SIG-M5 (cell line): ENCODE results near the gene APOA4.
"Not testable (repeated sequence)": the region's sequence is repeated elsewhere in the genome, so short reads cannot be mapped to it uniquely, and the experiment has no call there.

ENCODE experiments used
- DNase-seq: peaks from one replicate; lab custom pipeline; 2025; lab: John Stamatoyannopoulos, UW

Gene APOA4

DNA sequence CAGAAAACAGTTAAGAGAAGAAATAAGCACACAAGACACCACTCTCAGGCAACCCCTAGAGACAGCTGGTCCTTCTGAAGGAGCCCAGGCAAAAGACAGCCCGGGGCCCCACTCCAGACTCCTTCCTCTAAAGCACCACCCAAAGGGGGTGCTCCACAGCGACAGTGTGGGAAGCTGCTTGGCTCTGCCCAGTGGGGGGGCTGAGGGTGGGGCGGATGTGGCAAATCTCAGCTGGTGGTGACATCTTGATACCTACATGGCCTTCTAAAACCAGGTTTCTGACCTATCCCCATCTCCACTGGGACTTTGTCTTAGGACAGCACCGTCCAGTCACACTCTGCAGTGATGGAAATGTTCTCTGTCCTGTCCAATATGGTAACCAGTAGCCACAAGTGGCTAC, 24.5 kb upstream of the APOA4 start:
- no peak for DNase-seq

DNA sequence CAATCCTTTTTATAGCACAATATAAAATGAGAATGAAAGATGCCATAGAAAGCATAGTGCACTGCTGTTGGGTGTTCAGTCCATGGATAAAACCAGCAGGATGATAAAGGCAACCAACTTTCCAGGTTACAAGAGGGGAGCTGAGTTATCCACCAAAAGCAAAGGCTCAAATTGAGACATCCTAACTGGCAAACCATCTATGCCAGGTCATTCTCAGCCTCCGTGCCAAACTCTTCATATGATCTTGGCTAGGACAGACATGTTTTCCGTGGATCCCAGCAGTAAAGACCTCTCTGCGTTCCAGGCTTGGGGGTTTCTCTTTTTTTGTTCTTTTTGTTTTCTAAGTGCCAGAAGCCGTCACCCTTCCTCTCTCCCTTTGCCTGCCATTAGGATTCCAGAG, 21.6 kb upstream of the APOA4 start:
- DNase-seq: no peak

GRCh38 chr11:116843661-116844060, 20.6 kb upstream of the APOA4 start:
- no peak for DNase-seq

DNA sequence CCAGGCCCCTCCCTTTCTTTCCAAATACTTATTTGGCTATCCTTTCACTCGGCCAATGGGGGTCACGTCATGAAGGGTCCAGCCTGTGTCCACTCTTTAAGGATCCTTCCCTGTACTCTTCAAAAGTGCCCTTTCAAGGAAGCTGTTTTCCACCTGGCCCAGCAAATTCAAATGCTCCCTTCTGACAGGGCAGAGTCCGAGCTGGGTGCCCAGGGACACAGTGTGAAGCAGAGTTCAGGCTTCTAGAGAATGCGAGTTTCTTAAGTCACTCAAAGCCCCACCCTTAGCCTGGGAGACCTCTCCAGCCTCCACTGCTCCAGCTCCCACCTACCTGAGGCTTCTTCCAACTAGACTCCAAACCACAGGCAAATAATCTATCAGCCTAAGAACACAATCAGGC, 19.8 kb upstream of the APOA4 start:
- DNase-seq: no peak

DNA sequence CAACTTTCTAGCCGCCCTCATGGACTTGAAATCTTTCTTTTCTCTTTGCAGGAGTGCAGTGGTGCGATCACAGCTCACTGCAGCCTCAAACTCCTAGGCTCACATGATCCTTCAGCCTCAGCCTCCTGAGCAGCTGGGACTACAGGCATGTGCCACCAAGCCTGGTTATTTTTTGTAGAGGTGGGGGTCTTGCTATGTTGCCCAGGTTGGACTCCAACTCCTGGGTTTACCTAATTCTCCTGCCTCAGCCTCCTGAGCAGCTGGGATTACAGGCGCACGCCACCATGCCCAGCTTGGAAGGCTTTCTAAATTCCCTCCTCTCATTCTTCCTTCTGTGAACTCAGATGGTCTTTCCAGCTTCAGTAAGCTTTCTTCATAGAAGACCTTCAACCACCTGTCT, 19.0 kb upstream of the APOA4 start:
- DNase-seq: no peak

DNA sequence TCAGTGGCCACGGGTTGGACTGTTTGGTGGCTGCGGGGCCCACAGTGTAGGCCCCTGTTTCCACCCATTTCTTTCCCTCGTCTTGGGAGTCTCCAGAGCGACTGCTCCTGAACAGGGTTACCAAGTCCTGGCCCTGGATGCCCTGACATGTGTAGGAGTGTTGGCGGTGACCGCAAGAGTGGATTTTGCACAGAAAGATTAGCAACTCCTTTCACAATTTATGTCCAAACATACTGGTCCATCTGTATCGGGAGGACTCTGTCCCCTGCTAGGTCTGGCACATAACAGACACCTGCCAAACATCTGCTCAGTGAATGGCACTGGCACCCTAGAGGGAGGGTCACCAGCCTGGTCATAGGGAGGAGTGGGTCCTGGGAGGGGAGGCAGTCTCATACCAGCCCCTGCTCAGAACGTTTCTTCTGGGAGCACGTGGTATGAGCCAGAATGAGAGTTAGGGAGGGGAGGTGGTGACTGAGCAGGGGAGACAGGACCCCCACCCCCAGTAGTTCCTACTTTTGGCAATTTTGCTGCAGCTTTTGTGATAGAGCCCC, 17.7 kb upstream of the APOA4 start:
- no peak for DNase-seq

DNA sequence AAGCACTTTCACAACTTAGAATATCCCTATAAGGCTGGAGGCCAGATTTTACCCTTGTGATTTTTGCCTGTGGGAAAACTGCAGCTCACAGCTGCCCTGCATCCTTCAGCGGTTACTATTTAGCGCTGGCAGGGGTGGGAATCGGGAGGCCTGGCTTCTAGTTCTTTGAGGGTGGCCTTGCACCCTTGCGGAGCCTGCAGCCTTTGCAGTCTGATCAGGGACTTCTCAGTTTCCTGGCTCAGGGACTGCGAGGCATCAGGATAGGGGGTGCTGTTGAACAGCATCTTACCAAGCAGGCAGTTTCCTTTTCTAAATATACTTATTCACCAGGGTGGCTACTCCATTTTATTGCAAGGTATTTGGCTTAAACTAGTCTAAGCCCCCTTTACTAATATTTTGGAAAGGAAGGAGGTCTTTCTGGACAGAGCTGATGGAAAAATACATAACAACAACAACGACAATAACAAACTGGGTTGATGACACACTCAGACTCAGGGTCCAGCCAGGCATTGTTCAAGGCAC, 17.2 kb upstream of the APOA4 start:
- no peak for DNase-seq

DNA sequence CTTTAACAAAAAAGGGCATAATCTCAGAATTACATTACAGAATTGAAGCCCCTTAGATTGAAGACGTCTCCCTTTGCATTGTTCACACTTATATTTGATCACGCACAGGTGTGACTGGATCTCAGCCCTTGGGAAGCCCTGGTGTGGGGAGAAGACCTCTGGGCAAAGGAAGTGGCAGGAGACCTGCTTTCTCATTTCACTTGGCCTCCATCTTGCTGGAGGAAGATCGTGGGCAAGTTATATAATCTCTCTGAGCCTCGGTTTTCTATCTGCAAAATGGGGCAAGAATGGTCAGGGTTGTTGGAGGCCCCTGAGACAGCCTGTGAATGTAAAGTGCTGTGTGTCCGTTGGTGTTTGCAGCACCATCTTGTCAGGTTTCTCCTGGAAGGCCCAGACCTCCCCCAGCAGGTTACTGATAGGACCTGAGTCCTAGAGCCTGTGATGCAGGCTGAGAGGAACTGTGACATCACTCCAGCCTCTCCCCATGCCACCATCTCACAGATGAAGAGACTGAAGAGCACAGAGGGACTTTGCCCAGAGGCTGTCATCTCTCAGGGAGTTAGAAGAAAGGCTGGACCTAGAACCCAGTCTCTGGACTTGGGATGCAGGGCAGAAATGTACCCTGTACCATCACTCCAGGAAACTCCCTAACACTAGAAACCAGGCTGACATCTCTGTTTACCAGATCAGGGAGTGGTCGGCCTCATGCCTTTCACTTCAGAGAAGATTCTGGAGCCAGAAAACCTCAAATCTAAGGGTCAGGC, 15.4 kb upstream of the APOA4 start:
- no peak for DNase-seq

DNA sequence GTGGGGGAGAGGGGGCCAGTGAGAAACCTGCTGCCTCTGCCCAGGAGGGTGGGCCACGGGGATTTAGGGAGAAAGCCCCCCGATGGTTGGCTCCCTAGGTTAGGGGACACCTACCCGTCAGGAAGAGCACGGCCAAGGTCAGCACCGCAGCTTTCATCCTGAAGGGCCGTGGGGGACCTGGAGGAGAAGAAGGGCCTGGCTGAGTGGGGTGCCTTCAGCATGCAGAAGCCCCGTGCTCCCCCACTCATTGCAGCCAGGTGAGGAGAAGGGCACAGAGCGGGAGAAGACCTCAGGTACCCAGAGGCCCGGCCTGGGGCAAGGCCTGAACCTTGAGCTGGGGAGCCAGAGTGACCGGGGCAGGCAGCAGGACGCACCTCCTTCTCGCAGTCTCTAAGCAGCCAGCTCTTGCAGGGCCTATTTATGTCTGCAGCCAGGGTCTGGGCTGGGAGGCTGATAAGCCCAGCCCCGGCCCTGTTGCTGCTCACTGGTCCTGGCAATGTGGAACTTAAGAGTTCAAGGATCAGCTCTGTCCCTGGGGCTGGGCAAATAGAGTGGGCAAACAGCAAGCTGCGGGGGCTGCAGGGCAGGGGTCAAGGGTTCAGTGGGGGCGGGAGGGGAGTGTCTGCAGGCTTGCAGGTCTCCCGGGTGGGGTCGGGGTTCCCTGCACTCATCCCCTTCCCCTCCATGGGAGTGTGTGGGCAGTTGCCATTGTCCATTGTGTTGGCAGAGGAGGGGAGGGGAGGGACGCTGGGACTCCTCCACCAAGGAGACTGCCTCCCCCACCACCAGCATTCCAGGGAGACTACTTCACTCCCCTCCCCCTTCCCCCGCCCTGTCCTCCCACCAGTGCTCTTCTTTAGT, 14.4 kb upstream of the APOA4 start, which contains the start of gene APOA1:
TSS of gene APOA1 (minus strand) at position 392 of the 861 bp plus-strand sequence. CDS start at position 157, 235 bp downstream.
- no peak for DNase-seq

GRCh38 chr11:116836632-116836991, 13.5 kb upstream of the APOA4 start:
- DNase-seq: no peak

DNA sequence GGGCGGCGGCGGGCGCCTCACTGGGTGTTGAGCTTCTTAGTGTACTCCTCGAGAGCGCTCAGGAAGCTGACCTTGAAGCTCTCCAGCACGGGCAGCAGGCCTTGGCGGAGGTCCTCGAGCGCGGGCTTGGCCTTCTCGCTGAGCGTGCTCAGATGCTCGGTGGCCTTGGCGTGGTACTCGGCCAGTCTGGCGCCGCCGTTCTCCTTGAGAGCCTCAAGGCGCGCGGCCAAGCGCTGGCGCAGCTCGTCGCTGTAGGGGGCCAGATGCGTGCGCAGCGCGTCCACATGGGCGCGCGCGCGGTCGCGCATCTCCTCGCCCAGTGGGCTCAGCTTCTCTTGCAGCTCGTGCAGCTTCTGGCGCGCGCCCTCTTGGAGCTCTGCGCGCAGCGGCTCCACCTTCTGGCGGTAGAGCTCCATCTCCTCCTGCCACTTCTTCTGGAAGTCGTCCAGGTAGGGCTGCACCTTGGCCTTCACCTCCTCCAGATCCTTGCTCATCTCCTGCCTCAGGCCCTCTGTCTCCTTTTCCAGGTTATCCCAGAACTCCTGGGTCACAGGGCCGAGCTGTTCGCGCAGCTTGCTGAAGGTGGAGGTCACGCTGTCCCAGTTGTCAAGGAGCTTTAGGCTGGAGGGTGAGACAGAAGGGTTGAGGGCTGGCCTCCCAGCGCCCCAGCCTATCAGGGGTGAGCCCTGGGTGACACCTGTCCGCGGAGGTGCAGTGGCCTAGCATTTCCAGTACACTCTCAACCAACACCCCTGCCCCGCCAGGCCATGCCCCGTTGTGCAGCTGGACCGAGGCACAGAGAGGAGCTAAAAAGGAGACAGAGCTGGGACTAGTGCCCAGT, 12.9 kb upstream of the APOA4 start:
- DNase-seq: no peak

- no peak for DNase-seq
Observed at GRCh38 chr11:116835042-116835772, 12.1 kb upstream of the APOA4 start.

DNA sequence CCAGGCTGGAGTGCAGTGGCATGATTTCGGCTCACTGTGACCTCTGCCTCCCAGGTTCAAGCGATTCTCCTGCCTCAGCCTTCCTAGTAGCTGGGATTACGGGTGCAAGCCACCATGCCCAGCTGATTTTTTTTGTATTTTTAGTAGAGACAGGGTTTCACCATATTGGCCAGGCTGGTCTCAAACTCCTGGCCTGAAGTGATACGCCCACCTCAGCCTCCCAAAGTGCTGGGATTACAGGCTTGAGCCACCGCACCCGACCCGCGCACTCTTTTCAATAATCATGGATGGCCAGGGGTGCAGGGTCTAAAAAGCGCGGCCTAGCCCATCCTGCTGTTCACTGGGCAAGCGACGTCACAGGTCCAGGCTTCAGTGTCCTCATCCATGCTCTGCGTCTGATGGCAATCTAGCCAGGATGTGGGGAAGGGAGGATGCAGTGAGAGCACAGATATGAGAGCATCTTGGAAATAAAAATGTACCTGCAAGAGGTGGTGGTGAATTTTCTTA, 11.5 kb upstream of the APOA4 start:
- not testable (repeated sequence) for DNase-seq

DNA sequence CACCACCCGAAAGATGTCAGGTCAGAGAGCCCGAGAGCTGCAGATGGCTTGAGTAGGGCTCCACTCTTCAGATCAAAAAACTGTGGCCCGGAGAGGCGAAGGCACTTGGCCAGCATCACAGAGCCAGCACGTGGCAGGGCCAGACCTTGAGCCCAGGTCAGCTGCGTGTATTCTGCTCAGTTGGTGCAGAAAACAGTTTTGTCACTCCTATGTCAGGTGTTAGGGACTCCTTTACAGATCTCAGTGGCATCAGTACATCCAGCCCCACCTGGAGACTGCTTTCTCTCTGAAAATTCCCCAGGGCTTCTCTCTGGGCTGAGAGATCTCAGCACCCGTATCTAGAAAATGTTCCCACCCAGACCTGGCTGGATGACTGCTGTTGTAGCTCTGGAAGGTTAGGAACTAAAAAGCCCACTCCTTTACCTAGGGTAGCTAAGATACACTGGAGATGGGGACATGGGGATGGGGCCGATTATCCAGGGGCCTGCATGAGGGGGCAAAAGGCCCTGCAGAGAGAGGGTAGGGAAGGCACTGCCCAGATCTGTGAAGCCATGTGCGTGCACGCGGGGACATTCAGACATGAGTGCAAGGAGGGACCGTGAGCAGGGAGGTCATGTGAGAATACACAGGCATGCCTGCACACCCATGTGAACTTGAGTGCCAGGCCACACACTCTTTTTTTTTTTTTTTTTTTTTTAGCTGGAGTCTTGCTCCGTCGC, 10.9 kb upstream of the APOA4 start:
- no peak for DNase-seq

DNA sequence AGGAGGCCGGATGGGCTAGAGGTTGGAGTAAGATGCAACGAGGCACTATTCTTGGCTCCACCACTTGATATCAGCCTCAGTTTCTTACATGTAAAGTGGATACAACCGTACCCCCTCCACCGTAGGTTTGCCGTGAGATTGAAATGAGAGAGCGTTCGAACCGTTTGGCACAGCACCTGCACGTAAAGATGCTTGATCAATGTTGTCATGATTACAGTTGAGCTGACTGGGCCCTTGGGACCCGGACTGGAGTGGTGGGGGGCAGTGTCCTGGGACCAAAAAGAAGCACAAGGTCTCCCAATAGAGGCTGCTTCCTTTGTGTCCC, 10.3 kb upstream of the APOA4 start:
- no peak for DNase-seq

GRCh38 chr11:116832350-116833290, 9.5 kb upstream of the APOA4 start:
- no peak for DNase-seq

DNA sequence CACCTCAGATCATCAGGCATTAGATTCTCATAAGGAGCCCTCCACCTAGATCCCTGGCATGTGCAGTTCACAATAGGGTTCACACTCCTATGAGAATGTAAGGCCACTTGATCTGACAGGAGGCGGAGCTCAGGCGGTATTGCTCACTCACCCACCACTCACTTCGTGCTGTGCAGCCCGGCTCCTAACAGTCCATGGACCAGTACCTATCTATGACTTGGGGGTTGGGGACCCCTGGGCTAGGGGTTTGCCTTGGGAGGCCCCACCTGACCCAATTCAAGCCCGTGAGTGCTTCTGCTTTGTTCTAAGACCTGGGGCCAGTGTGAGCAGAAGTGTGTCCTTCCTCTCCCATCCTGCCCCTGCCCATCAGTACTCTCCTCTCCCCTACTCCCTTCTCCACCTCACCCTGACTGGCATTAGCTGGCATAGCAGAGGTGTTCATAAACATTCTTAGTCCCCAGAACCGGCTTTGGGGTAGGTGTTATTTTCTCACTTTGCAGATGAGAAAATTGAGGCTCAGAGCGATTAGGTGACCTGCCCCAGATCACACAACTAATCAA, 8.8 kb upstream of the APOA4 start:
- DNase-seq: no peak

GRCh38 chr11:116830184-116830912, 7.2 kb upstream of the APOA4 start:
- DNase-seq: no peak
